ENCODE data around the gene TRAPPC14.

- TF ChIP-seq CTCF (conservative IDR thresholded peaks at IDR 0.05) (no peak), EZH2 (IDR thresholded peaks at IDR 0.05; ENCODE audit: low read depth) (no peak)
Observed at GRCh38 chr7:100120733-100121036, 37.8 kb downstream of the TRAPPC14 start.
